OCI-LY1 (cell line): ENCODE measurements around the gene KANSL3.

Experiments used
- EZH2 ChIP-seq: fragments of 200-600 bp; sonication (generic), shearing (Covaris generic); IDR thresholded peaks from 2 replicates; pipeline ENCODE4 v1.8.0; 2017; ENCODE audit warnings: borderline replicate concordance, mixed run types, mild to moderate bottlenecking, antibody characterized with exemption, low read length, moderate library complexity, mixed read lengths
- TF ChIP-seq, protein P1 (sequence below): fragments of 200-600 bp; sonication (generic), shearing (Covaris generic); IDR thresholded peaks from 2 replicates; pipeline ENCODE4 v1.5.1; 2017; ENCODE audit warnings: mild to moderate bottlenecking, antibody characterized with exemption, low read length, moderate library complexity, mixed read lengths

DNA sequence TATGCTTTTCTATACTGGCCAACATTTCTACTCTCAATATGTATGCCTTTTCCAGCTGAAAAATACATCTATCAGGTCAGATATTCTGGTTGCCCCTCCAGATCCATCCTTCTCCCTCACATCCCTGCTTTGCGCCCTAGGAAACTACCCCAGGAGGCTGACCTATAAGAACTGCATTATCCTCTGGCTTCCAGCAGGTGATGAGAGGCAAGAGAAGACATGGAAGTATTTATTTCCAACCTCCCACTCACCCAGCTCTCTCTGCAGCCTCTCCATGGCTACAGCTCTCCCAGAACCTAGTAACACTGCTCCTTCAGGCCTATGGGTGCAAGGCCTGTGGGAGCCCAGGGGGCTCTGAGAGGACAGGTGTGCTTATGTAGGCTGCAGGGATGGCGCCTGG lies 58.7 kb downstream of the KANSL3 start:
- TF ChIP-seq EZH2 = no peak
- TF ChIP-seq, protein P1, sequence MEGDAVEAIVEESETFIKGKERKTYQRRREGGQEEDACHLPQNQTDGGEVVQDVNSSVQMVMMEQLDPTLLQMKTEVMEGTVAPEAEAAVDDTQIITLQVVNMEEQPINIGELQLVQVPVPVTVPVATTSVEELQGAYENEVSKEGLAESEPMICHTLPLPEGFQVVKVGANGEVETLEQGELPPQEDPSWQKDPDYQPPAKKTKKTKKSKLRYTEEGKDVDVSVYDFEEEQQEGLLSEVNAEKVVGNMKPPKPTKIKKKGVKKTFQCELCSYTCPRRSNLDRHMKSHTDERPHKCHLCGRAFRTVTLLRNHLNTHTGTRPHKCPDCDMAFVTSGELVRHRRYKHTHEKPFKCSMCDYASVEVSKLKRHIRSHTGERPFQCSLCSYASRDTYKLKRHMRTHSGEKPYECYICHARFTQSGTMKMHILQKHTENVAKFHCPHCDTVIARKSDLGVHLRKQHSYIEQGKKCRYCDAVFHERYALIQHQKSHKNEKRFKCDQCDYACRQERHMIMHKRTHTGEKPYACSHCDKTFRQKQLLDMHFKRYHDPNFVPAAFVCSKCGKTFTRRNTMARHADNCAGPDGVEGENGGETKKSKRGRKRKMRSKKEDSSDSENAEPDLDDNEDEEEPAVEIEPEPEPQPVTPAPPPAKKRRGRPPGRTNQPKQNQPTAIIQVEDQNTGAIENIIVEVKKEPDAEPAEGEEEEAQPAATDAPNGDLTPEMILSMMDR = no peak
